GM12873 (cell line): ENCODE measurements around the gene FLNB.

Experiments used
- CTCF ChIP-seq: IDR thresholded peaks from 2 replicates; pipeline ENCODE4 v1.5.1; 2012; ENCODE audit warnings: low read depth, mild to moderate bottlenecking, moderate library complexity, low read length, control low read depth; ENCODE audit not compliant: insufficient read depth; ENCODE audit errors: missing control alignments

Gene FLNB

DNA sequence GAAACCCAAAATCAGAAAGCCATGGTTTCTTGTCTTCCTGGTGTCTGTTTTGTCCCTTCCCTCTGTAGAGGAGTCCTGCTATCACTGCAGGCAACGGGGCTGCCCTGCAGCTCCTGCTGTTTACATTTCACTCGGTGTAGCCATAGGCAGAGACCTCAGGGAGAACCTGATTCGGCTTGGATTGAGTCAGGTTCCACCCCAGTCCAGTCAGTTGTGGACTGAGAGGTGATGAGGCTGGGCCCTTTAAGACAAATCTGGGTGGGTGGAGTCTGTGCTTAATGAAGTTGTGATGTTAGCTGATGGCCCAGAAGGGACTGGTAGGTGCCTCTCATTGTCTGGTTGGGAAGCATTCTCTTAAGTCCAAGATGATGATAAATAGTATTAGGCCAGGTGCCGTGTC is 35.7 kb downstream of the FLNB start:
- no peak for TF ChIP-seq CTCF

GRCh38 chr3:58044691-58045483 is 36.7 kb downstream of the FLNB start:
- no peak for TF ChIP-seq CTCF

DNA sequence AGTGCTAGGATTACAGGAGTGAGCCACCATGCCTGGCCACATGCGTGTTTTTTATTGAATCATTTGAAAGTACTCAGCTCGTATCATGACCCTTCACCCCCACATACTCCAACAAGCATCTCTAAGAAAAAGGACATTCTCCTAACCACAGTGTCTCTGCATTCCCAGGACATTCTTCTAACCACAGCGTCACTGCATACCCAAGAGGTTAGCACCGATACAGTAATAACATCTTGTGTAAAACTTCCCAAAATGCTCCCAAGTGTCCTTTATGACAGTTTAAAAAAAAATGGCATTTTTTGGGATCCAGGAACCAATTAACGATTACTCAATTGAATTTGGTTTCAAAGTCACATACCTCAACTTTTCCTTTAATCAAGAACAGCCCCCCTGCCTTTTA is 39.6 kb downstream of the FLNB start:
- TF ChIP-seq CTCF = no peak

GRCh38 chr3:58048301-58048700 is 40.1 kb downstream of the FLNB start:
- no peak for TF ChIP-seq CTCF

DNA sequence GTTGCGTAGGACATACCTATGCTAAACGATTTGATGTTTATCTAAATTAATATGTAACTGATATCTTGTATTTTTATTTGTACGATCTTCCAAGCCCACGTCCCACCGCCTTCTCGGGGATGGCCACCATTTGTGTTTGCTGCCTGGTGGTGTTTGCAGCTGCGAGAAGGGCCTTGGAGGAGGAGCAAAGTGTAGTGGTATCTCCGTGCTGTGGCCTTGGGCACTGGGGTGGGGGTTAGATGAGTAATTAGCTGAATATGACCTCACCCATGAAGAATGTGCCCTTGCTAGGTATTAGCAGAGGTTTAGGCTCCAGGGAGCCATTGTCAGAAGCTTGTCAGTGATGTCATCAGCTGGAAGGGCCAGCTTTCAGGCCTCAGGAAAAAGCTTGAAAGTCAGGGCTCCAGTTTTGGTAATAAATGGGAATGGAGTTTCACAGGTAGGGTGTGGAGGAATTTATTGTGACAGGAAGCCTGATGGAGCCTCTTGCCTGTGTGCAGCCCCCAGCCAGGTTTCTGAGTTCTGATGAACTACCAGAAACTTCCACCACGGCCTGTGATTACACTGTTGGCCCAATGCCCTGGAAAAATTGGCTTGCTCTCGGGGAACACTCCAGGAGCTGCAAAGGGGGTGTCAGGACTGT is 41.0 kb downstream of the FLNB start:
- TF ChIP-seq CTCF = no peak

GRCh38 chr3:58051196-58051595 is 43.0 kb downstream of the FLNB start:
- no peak for TF ChIP-seq CTCF

DNA sequence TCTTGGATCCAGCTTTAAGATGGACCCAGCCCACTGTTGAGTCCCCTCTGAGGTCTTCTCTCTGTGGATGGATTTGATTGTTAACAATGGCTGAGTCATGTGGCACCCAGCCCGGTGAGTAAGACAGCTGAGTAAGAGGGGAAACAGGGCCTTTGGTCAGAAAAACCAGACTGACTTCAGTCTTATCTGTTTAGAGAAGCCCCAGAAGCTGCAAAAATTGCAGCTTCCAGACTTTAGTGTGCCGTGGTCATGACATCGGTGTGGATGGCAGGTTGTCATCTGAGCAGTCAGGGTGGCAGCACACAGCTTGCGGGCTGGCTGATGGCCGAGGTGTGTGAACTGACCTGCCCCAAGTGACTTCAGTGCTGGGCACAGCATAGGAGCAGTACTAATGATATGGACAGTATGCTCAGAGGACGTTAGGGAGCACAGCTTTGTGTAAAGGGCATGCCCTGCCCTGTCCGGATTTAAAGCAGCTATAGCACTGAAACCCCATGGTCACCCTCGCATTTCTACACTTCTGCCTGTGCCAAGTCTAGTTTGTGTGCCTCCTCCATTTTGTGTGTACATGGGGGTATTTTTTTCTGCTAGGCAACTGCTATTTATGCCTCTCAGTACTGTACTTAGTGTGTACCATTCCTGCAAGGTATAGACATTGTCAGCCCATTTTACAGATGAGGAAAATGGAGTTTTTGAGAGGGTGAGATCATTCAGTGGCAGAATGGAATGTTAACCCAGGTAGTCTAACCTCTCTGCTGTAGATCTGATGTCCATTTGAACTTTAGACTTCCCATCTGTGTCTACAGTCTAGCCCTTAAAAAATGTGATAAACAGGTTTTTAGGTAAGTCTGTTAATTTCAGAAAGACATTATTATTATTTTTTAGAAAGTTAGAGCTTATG is 44.4 kb downstream of the FLNB start:
- TF ChIP-seq CTCF = no peak
